Right renal pelvis (tissue), 4 donors: ENCODE data around the gene PEX5. TPM values are rescaled to one million over a fixed set of nuclear protein-coding genes. Genes with fewer than 3 reads are reported as not detected.
A peak's percentile ranks its signal among the peaks of the same experiment; 100 is the strongest.

ENCODE experiments used
- DNase-seq, 4 donors: peaks; one replicate each; pipeline ENCODE4 v3.0.0-alpha.2; 2013; ENCODE audit warnings: low read depth in 4 of 4, low spot score in 3 of 4, missing footprints in 1 of 4
- polyA plus RNA-seq, 4 donors: library from polyadenylated mRNA; unstranded; fragments of 120-200 nt; gene quantifications; one replicate each; pipeline ENCODE4 v1.2.1, GENCODE V29; 2013; ENCODE audit not compliant: insufficient read length in 4 of 4

PEX5 gene
- 10 to 100 TPM; 45.0 to 53.2 (median 49.1) TPM for polyA plus RNA-seq

- DNase-seq, result peak; percentile 78 to 87 (median 82)
These were observed at the start of gene PEX5 for GRCh38 chr12:7189398-7190267. TSS of gene PEX5 (plus strand) at chr12:7189686. CDS start at chr12:7190378, 692 bp downstream.

- DNase-seq, result no peak
These were observed 48.0 kb upstream of the PEX5 start for GRCh38 chr12:7141351-7142005.

- no peak for DNase-seq
These were observed 47.3 kb upstream of the PEX5 start for GRCh38 chr12:7142056-7142644.

- no peak for DNase-seq
These were observed 46.5 kb upstream of the PEX5 start for GRCh38 chr12:7142809-7143465.

GRCh38 chr12:7143564-7143963, 45.9 kb upstream of the PEX5 start:
- no peak for DNase-seq

- DNase-seq, result no peak
These were observed 44.9 kb upstream of the PEX5 start for GRCh38 chr12:7144414-7145120.

GRCh38 chr12:7145671-7146070, 43.8 kb upstream of the PEX5 start:
- DNase-seq, result no peak

GRCh38 chr12:7146228-7146627, 43.3 kb upstream of the PEX5 start:
- no peak for DNase-seq

- DNase-seq, result no peak
These were observed 42.6 kb upstream of the PEX5 start for GRCh38 chr12:7146906-7147305.

GRCh38 chr12:7150356-7150755, 39.1 kb upstream of the PEX5 start:
- DNase-seq, result no peak

GRCh38 chr12:7150841-7151240, 38.6 kb upstream of the PEX5 start:
- no peak for DNase-seq

- DNase-seq, result no peak
These were observed 38.0 kb upstream of the PEX5 start for GRCh38 chr12:7151532-7151931.

GRCh38 chr12:7152818-7153217, 36.7 kb upstream of the PEX5 start:
- no peak for DNase-seq

GRCh38 chr12:7154042-7154441, 35.4 kb upstream of the PEX5 start:
- no peak for DNase-seq

GRCh38 chr12:7154901-7155470, 34.5 kb upstream of the PEX5 start:
- no peak for DNase-seq

- no peak for DNase-seq
These were observed 33.9 kb upstream of the PEX5 start for GRCh38 chr12:7155471-7156034.

- no peak for DNase-seq
These were observed 33.0 kb upstream of the PEX5 start for GRCh38 chr12:7156259-7157197.

- no peak for DNase-seq
These were observed 32.1 kb upstream of the PEX5 start for GRCh38 chr12:7157391-7157790.
